ENCODE results near the gene SLC7A6.

SLC7A6 gene

GRCh38 chr16:68348639-68349445, 84.5 kb downstream of the SLC7A6 start:
- no peak for DNase-seq

GRCh38 chr16:68349838-68350410, 85.6 kb downstream of the SLC7A6 start:
- no peak for DNase-seq

GRCh38 chr16:68350813-68351350, 86.6 kb downstream of the SLC7A6 start:
- no peak for DNase-seq

All from activated CD4-positive, alpha-beta T cell treated with anti-CD3 and anti-CD28 coated beads, Interleukin-2, amount 50 U/mL, for 48 hours (primary cell).